Ovary (tissue), 3 donors: ENCODE data around the gene POLR2I.
"Not testable (repeated sequence)": the region's sequence is repeated elsewhere in the genome, so short reads cannot be mapped to it uniquely, and the experiment has no call there.

Experiments
- EP300 ChIP-seq: sonication (generic); formaldehyde crosslinking; IDR thresholded peaks from one replicate; pipeline ENCODE4 v1.6.1; 2017; ENCODE audit warnings: antibody characterized with exemption
- POLR2A ChIP-seq: fragments of 450-650 bp; IDR thresholded peaks from one replicate; pipeline ENCODE4 v1.6.1; 2017; ENCODE audit warnings: antibody characterized with exemption, mild to moderate bottlenecking, moderate library complexity
- TF ChIP-seq, protein P1 (sequence below), 3 donors: fragments of 450-650 bp in 2 of 3; fragments of 200-600 bp in 1 of 3; IDR thresholded peaks; one replicate each; pipeline versions ENCODE4 v1.5.1 to v1.8.0; 2016 to 2022; ENCODE audit warnings: antibody characterized with exemption in 3 of 3, mild to moderate bottlenecking in 1 of 3
- donor health status: DM: no; HTN: no; CAD: no.

DNA sequence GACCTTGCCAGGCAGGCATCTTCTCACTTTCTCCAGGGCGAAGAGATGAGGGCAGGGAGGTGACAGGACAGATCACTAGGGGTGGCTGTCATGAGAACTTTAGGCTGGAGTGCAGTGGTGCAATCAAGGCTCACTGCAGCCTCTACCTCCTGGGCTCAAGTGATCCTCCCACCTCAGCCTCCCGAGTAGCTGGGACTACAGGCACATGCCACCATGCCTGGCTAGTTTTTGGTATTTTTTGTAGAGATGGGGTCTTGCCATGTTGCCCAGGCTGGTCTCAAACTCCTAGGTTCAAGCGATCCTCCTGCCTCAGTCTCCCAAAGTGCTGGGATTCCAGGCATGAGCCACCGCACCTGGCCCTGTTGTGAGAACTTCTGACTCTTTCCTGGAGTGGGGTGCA, 20.2 kb upstream of the POLR2I start:
- TF ChIP-seq, protein P1, sequence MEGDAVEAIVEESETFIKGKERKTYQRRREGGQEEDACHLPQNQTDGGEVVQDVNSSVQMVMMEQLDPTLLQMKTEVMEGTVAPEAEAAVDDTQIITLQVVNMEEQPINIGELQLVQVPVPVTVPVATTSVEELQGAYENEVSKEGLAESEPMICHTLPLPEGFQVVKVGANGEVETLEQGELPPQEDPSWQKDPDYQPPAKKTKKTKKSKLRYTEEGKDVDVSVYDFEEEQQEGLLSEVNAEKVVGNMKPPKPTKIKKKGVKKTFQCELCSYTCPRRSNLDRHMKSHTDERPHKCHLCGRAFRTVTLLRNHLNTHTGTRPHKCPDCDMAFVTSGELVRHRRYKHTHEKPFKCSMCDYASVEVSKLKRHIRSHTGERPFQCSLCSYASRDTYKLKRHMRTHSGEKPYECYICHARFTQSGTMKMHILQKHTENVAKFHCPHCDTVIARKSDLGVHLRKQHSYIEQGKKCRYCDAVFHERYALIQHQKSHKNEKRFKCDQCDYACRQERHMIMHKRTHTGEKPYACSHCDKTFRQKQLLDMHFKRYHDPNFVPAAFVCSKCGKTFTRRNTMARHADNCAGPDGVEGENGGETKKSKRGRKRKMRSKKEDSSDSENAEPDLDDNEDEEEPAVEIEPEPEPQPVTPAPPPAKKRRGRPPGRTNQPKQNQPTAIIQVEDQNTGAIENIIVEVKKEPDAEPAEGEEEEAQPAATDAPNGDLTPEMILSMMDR (IDR thresholded peaks at IDR 0.05): not testable (repeated sequence)
- TF ChIP-seq POLR2A, EP300: not testable (repeated sequence)
